ENCODE measurements around the gene ARHGEF2. TPM values are rescaled to one million over a fixed set of nuclear protein-coding genes. Genes with fewer than 3 reads are reported as not detected.

Gene ARHGEF2
- total and polyA plus RNA-seq, 2 donors: 42.3 to 58.5 TPM

DNA sequence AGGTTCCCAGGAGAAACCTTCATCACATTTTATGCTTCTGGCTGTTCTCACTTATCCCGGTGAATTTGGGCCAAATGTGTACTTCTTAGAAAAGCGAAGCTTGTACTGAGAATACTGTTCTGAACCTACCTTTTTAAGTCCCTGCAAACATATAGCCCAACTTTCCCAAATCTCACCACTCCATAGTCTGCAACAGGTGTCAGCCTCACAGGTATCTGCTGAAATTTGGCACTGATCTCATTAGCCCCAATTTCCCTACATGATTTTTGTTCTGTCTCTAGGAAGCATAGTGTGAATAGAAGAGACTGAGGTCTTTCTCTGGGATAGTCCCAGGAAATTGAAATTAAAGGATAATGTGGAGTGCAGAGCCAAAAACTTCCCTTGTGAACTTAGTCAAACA is 78.7 kb downstream of the ARHGEF2 start:
- peaks cover 52 to 59% of the 10 kb centered on the region in 2 donors for H3K36me3 ChIP-seq (ENCODE audit: control insufficient read depth in 2 of 2, insufficient read depth in 2 of 2, low read length in 1 of 2)
- no peaks in the 10 kb centered on the region for H3K27me3 ChIP-seq (ENCODE audit: control insufficient read depth in 2 of 2, insufficient read depth in 1 of 2, low read length in 1 of 2)
- over 99% methylated on average over 2 of the region's 2 CpGs for WGBS
- DNase-seq (ENCODE audit: low read depth in 6 of 9, low spot score in 9 of 9): no peak
- H3K4me1 ChIP-seq (ENCODE audit: control insufficient read depth in 2 of 2, insufficient read depth in 2 of 2, low read length in 2 of 2): no peaks in the 10 kb centered on the region
- H3K4me3 ChIP-seq (ENCODE audit: low read length in 2 of 2): no peak overlapping the region
- no peak overlapping the region for H3K27ac ChIP-seq (ENCODE audit: low read depth in 1 of 2, low read length in 1 of 2)
- no peaks in the 10 kb centered on the region for H3K9me3 ChIP-seq (ENCODE audit: control insufficient read depth in 2 of 2, insufficient read depth in 1 of 2, low read length in 1 of 2)

GRCh38 chr1:155898888-155899287 is 79.5 kb downstream of the ARHGEF2 start:
- Histone ChIP-seq H3K27me3 (ENCODE audit: control insufficient read depth in 2 of 2, insufficient read depth in 1 of 2, low read length in 1 of 2) (no peaks in the 10 kb centered on the region), H3K4me1 (ENCODE audit: control insufficient read depth in 2 of 2, insufficient read depth in 2 of 2, low read length in 2 of 2) (peaks cover 0 to 2% of the 10 kb centered on the region in 2 donors), H3K9me3 (ENCODE audit: control insufficient read depth in 2 of 2, insufficient read depth in 1 of 2, low read length in 1 of 2) (no peaks in the 10 kb centered on the region), H3K4me3 (ENCODE audit: low read length in 2 of 2) (no peak overlapping the region), H3K27ac (ENCODE audit: low read depth in 1 of 2, low read length in 1 of 2) (no peak overlapping the region), H3K36me3 (ENCODE audit: control insufficient read depth in 2 of 2, insufficient read depth in 2 of 2, low read length in 1 of 2) (peaks cover 44 to 51% of the 10 kb centered on the region in 2 donors)
- DNase-seq (ENCODE audit: low read depth in 6 of 9, low spot score in 9 of 9): no peak
- WGBS: 94% methylated on average over 2 of the region's 2 CpGs

GRCh38 chr1:155897746-155898145 is 80.6 kb downstream of the ARHGEF2 start:
- Histone ChIP-seq H3K27ac (ENCODE audit: low read depth in 1 of 2, low read length in 1 of 2) (no peak overlapping the region), H3K4me1 (ENCODE audit: control insufficient read depth in 2 of 2, insufficient read depth in 2 of 2, low read length in 2 of 2) (peaks cover 2 to 9% of the 10 kb centered on the region in 2 donors), H3K9me3 (ENCODE audit: control insufficient read depth in 2 of 2, insufficient read depth in 1 of 2, low read length in 1 of 2) (no peaks in the 10 kb centered on the region), H3K36me3 (ENCODE audit: control insufficient read depth in 2 of 2, insufficient read depth in 2 of 2, low read length in 1 of 2) (peaks cover 39 to 47% of the 10 kb centered on the region in 2 donors), H3K27me3 (ENCODE audit: control insufficient read depth in 2 of 2, insufficient read depth in 1 of 2, low read length in 1 of 2) (no peaks in the 10 kb centered on the region), H3K4me3 (ENCODE audit: low read length in 2 of 2) (no peak overlapping the region)
- no peak for DNase-seq (ENCODE audit: low read depth in 6 of 9, low spot score in 9 of 9)
- 96% methylated on average over 1 of the region's 1 CpG for WGBS

Other genes starting within 250 kb of the ARHGEF2 start
- 31.6 TPM for gene GON4L, start 121.3 kb downstream of the ARHGEF2 start, total RNA-seq
- gene GON4L, start 121.3 kb downstream of the ARHGEF2 start, polyA plus RNA-seq: 33.0 TPM
- 3.6 TPM for gene SYT11, start 119.0 kb downstream of the ARHGEF2 start, total RNA-seq
- 3.3 TPM for gene SYT11, start 119.0 kb downstream of the ARHGEF2 start, polyA plus RNA-seq
- 24.4 TPM for gene RIT1, start 67.2 kb downstream of the ARHGEF2 start, total RNA-seq
- 17.2 TPM for gene RIT1, start 67.2 kb downstream of the ARHGEF2 start, polyA plus RNA-seq
- gene KHDC4, start 44.1 kb downstream of the ARHGEF2 start, total RNA-seq: 31.3 TPM
- 45.8 TPM for gene KHDC4, start 44.1 kb downstream of the ARHGEF2 start, polyA plus RNA-seq
- not detected for gene RXFP4, start 36.9 kb downstream of the ARHGEF2 start, total RNA-seq
- gene RXFP4, start 36.9 kb downstream of the ARHGEF2 start, polyA plus RNA-seq: 0.18 TPM
- 262 TPM for gene SSR2, start 42.4 kb upstream of the ARHGEF2 start, total RNA-seq
- 251 TPM for gene SSR2, start 42.4 kb upstream of the ARHGEF2 start, polyA plus RNA-seq
- 10.4 TPM for gene UBQLN4, start 75.3 kb upstream of the ARHGEF2 start, total RNA-seq
- 15.1 TPM for gene UBQLN4, start 75.3 kb upstream of the ARHGEF2 start, polyA plus RNA-seq
- 75.9 TPM for gene LAMTOR2, start 76.2 kb upstream of the ARHGEF2 start, total RNA-seq
- 82.2 TPM for gene LAMTOR2, start 76.2 kb upstream of the ARHGEF2 start, polyA plus RNA-seq
- gene RAB25, start 82.6 kb upstream of the ARHGEF2 start, total RNA-seq: 17.6 TPM
- gene RAB25, start 82.6 kb upstream of the ARHGEF2 start, polyA plus RNA-seq: 43.1 TPM
- 1.3 TPM for gene MEX3A, start 103.9 kb upstream of the ARHGEF2 start, total RNA-seq
- gene MEX3A, start 103.9 kb upstream of the ARHGEF2 start, polyA plus RNA-seq: 0.55 TPM
- gene LMNA, start 136.2 kb upstream of the ARHGEF2 start, total RNA-seq: 51.6 TPM
- 68.3 TPM for gene LMNA, start 136.2 kb upstream of the ARHGEF2 start, polyA plus RNA-seq
- gene SEMA4A, start 175.0 kb upstream of the ARHGEF2 start, total RNA-seq: 6.4 TPM
- gene SEMA4A, start 175.0 kb upstream of the ARHGEF2 start, polyA plus RNA-seq: 14.8 TPM
- gene SLC25A44, start 215.6 kb upstream of the ARHGEF2 start, total RNA-seq: 8.8 TPM
- gene SLC25A44, start 215.6 kb upstream of the ARHGEF2 start, polyA plus RNA-seq: 10.7 TPM
- 56.8 TPM for gene PMF1, start 234.5 kb upstream of the ARHGEF2 start, total RNA-seq
- 67.4 TPM for gene PMF1, start 234.5 kb upstream of the ARHGEF2 start, polyA plus RNA-seq